Measurements from ENCODE around the gene NXNL1.

NXNL1 gene

GRCh38 chr19:17455308-17456123, 5.2 kb downstream of the NXNL1 start:
- peak in 2 of 4 experiments; percentile 23 to 36 for DNase-seq

DNA sequence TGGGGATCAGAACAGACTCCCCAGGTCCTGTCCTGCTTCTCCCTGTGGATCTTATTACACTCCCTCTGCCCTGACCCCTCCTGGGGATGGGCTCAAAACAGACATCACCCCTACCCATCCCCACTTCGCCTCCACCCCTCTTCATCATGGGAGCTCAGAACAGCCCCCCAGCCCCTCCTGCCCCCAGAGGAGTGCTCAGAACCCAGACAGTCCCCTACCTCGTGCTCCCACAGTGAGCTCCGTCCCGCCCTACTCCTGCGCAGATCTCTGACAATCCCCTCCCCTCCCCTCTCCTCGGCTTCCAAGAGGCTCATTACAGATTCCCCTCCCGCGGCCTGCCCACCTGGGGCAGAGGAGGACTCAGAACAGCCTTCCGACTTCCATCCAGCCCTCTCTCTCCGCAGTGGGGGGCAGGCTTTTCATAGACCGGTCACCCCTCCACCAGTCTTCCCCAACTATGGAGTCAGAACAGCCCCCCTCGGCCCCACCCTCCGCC, 6.1 kb downstream of the NXNL1 start:
- no peak for DNase-seq

DNA sequence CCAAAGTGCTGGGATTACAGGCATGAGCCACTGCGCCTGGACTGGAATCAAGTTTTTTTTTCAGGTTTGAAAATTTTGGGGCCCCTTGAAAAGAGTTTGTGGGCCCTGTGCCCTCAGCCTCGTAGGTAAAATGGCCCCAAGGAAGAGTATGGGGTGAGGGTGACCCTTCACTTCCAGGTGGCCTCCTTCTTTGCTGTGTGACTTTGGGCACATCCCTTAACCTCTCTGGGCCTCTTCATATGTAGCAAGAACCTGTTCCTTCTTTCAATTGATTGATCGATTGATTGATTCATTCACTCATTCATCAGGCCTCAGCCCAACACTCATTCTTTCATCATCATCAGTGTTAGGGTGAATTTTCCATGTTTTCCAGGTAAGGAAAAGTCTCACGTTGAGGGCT, 8.9 kb downstream of the NXNL1 start:
- no peak for DNase-seq

GRCh38 chr19:17450264-17451075, 10.3 kb downstream of the NXNL1 start:
- DNase-seq = peak; percentile 6 to 49 (median 38)

DNA sequence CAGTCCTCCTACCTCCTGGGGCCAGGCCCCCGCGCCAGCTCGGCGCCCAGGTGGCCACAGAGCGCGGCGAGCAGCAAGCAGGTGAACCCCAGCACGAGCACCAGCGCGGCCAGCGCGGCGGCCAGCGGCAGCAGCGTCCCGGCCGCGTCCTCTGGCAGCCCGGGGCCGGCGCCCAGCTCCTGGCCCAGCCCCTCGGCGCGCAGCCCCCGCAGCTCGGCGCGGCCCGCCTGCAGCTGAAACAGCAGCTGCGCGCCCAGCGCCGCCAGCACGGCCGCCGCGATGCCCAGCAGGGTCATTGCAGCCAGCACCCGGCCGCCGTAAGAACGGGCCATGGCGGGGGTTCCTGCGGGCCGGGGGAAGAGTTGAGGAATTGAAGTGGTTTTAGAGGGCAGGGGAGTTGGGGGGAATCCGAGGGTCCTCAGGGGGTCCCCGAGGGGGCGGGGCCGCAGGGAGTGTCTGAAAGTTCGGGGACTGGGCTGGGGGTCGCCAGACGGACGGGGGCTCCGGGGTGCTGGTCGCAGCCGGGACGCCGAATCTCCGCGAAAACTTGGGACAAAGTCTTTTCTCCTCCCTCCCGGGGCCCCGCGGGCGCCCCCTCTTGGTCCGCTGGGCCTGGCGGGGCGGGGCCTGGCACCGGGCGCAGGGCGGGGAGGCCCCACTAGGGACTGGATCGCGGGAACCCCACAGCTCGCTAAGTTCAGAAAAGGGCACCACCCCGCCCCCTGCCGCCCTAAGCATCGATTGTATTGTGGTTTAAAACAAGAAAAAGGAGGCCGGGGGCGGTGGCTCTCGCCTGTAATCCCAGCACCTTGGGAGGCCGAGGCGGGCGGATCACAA, 12.4 kb downstream of the NXNL1 start, which contains the start of gene TMEM221:
TMEM221 (minus strand) TSS at position 538 of the 837 bp plus-strand sequence; CDS start at position 332, 206 bp downstream.
- DNase-seq = peak; percentile 36 to 83 (median 54)

GRCh38 chr19:17447704-17448130, 13.0 kb downstream of the NXNL1 start:
- no peak for DNase-seq

- DNase-seq = no peak
Observed at GRCh38 chr19:17445526-17446165, 15.1 kb downstream of the NXNL1 start.

GRCh38 chr19:17441241-17442021, 19.3 kb downstream of the NXNL1 start:
- peak; percentile 21 to 52 (median 36) for DNase-seq

- peak in 3 of 4 experiments; percentile 34 to 46 (median 44) for DNase-seq
Observed at GRCh38 chr19:17436874-17437267, 23.9 kb downstream of the NXNL1 start.

DNA sequence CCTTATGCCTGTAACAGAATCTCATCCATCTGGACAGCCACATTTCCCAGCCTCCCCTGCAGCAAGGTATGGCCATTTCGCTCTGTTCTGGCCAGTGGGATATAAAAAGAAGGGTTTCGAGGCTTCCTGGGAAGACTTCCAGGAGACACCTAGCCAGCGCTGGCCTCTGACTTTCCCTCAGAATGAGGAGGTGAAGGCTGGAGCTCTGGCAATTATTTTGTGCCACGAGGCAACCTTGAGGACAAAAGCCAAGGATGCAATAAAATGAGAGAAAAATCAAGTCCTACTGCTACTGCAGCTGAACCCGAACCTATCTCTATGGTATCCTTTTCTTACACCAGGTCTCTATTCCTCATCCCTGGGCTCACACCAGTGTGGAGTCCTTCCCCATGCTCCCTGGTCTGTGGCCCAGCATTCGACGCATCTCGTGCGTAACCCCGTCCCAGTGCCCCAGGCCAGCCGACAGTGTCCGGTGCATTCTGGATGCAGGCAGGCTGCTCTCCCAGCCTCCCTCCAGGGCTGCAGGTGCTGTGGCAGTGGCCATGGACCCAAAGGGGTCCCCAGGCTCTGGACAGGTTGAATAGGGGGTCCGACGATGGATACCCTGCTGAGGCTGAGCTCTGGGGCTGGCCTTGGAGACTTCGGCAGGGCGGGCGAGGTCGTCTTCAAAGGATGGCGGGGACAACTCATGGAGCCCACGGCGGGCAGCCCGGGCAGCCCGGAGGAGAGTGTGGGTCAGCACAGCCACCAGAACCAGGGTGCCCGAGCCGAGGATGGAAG, 24.4 kb downstream of the NXNL1 start:
- DNase-seq = no peak

DNA sequence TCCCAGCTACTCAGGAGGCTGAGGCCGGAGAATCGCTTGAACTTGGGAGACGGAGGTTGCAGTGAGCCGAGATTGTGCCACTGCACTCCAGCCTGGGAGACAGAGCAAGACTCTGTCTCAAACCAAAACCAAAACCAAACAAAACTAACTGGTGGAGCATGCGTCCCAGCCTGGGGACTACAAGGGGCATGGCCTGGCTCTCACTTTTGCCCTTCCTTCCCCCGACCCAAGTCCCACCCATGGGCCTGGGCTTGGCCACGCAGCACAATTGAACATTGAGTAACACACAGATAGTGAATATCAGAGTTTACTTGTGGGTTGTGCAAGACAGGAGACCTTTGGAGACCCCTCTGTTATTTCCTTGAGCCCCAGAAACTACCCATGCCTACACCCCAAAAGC, 25.5 kb downstream of the NXNL1 start:
- DNase-seq = no peak

DNA sequence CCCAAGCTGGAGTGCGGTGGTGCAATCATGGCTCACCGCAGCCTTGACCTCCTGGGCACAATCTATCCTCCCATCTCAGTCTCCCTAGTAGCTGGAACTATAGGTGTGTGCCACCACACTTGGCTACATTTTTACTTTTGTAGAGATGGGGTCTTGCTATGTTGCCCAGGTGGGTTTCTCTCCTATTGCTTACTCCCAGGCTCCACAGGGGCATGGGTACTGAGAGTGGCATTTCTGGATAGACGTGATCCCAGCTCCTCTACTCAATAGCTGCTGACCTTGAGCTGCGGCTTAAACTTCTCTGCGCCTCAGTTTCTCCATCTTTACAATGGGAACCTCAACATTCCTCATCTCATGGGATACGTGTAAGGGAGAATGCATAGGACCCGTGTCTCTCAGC, 29.3 kb downstream of the NXNL1 start:
- DNase-seq = no peak

- DNase-seq = no peak
Observed at GRCh38 chr19:17429641-17430113, 31.0 kb downstream of the NXNL1 start.

DNA sequence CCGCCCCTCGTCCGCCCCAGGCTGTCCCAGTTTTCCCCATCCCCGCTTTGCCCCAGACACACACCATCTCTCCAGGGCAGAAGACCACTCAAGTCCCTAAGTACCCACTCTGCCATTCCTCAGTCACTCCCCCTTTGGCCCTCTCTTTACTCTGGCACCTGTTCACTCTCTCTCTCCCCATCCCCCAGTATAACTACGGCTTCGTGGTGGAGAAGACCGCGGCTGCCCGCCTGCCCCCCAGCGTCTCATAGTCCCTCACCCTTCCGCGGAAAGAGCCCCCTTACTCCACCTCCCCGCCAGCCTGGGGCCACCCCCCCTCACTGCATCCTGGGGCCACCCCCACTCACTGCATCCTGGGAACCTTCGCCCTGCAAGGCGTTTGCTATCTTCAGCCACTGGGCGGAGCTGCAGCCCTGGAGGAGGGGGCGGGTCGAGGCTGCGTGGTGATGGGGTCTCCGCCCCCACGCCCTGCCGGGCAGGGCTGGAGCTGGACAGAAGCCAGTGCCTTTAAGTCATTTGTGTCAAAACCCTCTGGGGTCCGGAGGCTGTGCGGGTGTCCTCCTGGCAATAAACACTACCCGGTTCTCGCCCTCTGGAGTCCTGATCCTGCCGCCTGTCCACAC, 35.9 kb downstream of the NXNL1 start:
- DNase-seq = peak in 3 of 4 experiments; percentile 29 to 66 (median 46)

GRCh38 chr19:17423429-17424208, 37.1 kb downstream of the NXNL1 start:
- no peak for DNase-seq

GRCh38 chr19:17421942-17422341, 38.8 kb downstream of the NXNL1 start:
- no peak for DNase-seq

DNA sequence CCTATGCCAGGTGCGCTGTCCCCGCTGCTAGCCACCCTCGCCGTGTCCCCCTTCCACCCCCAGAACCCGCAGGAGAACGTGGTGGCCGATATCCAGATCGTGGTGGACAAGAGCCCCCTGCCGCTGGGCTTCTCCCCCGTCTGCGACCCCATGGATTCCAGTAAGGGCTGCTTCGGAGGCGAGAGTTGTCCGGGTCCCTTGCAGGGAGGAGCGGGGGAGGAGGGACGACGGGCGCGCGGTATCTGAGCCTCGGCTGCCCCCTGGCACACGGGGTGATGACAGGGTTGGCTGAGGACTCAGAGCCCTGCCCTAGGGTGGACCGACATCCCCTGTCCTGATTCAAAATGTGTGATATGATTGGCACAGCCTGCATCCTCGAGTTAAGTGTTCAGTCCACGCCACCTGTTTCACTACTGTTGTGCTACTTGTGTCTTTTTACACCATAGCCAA, 40.2 kb downstream of the NXNL1 start:
- DNase-seq = peak; percentile 40 to 74 (median 53)
